OCI-LY3 (cell line): Measurements from ENCODE around the gene ARHGAP6.

Source experiments
- H2AFZ ChIP-seq: fragments of 200-600, 300-600 bp; shearing (Covaris generic); 2 replicates; pipeline ENCODE4 v1.6.0; 2014; ENCODE audit warnings: antibody characterized with exemption, low read depth, low read length
- H3K27ac ChIP-seq: fragments of 200-600, 300-600 bp; sonication (generic); 2 replicates; pipeline ENCODE4 v1.5.1; 2014; ENCODE audit warnings: mild to moderate bottlenecking, low read length, moderate library complexity, mixed read lengths
- H3K27me3 ChIP-seq: fragments of 200-600, 300-600 bp; sonication (generic); 2 replicates; pipeline ENCODE4 v1.6.1; 2014; ENCODE audit warnings: low read depth, low read length, mixed read lengths
- H3K36me3 ChIP-seq: fragments of 200-600, 300-600 bp; sonication (generic); replicated peaks from 2 replicates; pipeline ENCODE3; 2014; ENCODE audit warnings: low read depth, low read length, mixed read lengths
- H3K4me1 ChIP-seq: fragments of 300-600, 200-600 bp; sonication (generic); 2 replicates; pipeline ENCODE4 v1.6.1; 2014; ENCODE audit warnings: low read length, mixed read lengths
- H3K4me2 ChIP-seq: fragments of 200-600, 300-600 bp; sonication (generic); 2 replicates; pipeline ENCODE4 v1.6.1; 2014; ENCODE audit warnings: low read length, mixed read lengths
- H3K4me3 ChIP-seq: fragments of 300-600, 200-600 bp; sonication (generic); 2 replicates; pipeline ENCODE4 v1.5.1; 2014; ENCODE audit warnings: antibody characterized with exemption, mild to moderate bottlenecking, low read length, moderate library complexity
- H3K79me2 ChIP-seq: fragments of 300-600, 200-600 bp; shearing (Covaris generic); 2 replicates; pipeline ENCODE4 v1.6.1; 2014; ENCODE audit warnings: mild to moderate bottlenecking, low read length, mixed read lengths
- H3K9ac ChIP-seq: fragments of 300-600, 200-600 bp; shearing (Covaris generic); 2 replicates; pipeline ENCODE4 v1.6.0; 2014; ENCODE audit warnings: mild to moderate bottlenecking, low read length, moderate library complexity
- H3K9me3 ChIP-seq: fragments of 200-600, 300-600 bp; shearing (Covaris generic); 2 replicates; pipeline ENCODE4 v1.6.1; 2014; ENCODE audit warnings: low read length, mixed read lengths; ENCODE audit not compliant: insufficient read depth
- H4K20me1 ChIP-seq: fragments of 200-600, 300-600 bp; sonication (generic); 2 replicates; pipeline ENCODE4 v1.6.1; 2016; ENCODE audit warnings: low read length, mixed read lengths; ENCODE audit not compliant: insufficient read depth
- CTCF ChIP-seq: fragments of 200-600, 300-600 bp; sonication (generic); IDR thresholded peaks from 2 replicates; pipeline ENCODE4 v1.5.1; 2014; ENCODE audit warnings: antibody characterized with exemption, low read length, low read depth
- EZH2phosphoT487 ChIP-seq: fragments of 200-600 bp; shearing (Covaris generic); IDR thresholded peaks from 2 replicates; pipeline ENCODE4 v1.6.1; 2018; ENCODE audit warnings: antibody characterized with exemption, mixed run types, low read depth

The ARHGAP6 gene

GRCh38 chrX:11347300-11347699 lies 318.4 kb downstream of the ARHGAP6 start:
- no peak overlapping the region for H3K27ac ChIP-seq
- no peaks in the 10 kb centered on the region for H3K4me1 ChIP-seq
- H3K4me3 ChIP-seq, result no peak overlapping the region
- H2AFZ ChIP-seq, result no peak overlapping the region
- H3K79me2 ChIP-seq, result no peaks in the 10 kb centered on the region
- H4K20me1 ChIP-seq, result no peaks in the 10 kb centered on the region
- H3K27me3 ChIP-seq, result no peaks in the 10 kb centered on the region
- H3K9ac ChIP-seq, result no peak overlapping the region
- no peak overlapping the region for H3K4me2 ChIP-seq
- H3K9me3 ChIP-seq, result no peaks in the 10 kb centered on the region
- TF ChIP-seq EZH2phosphoT487, result no peak
- no peak for TF ChIP-seq CTCF
- H3K36me3 ChIP-seq, result no peaks in the 10 kb centered on the region

DNA sequence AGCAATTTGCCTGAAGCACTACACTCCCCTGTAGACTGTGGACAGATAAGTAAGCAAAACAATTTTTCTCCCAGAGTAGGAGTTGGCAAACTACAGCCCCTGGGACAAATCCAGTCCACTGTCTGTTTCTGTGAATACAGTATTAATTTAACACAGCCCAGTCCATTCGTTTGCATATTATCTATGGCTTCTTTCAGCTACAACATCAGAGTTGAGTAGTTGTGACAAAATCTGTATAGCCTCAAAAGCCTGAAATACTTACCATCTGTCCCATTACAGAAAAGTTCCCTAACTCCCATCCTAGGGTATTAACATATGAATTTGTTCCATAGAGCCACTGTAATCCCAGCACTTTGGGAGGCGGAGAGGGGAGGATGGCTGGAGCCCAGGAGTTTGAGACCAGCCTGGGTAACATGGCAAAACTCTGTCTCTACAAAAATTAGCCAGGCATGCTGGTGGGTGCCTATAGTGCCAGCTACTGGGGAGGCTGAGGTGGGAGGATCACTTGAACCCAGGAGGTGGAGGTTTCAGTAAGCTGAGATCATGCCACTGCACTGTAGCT lies 319.5 kb downstream of the ARHGAP6 start:
- Histone ChIP-seq H2AFZ (no peak overlapping the region), H3K9me3 (no peaks in the 10 kb centered on the region), H3K79me2 (no peaks in the 10 kb centered on the region), H3K27ac (no peak overlapping the region), H3K27me3 (no peaks in the 10 kb centered on the region), H3K36me3 (no peaks in the 10 kb centered on the region), H3K4me2 (no peak overlapping the region), H3K4me3 (no peak overlapping the region), H3K9ac (no peak overlapping the region), H3K4me1 (peaks cover 6% of the 10 kb centered on the region), H4K20me1 (no peaks in the 10 kb centered on the region)
- TF ChIP-seq EZH2phosphoT487 (no peak), CTCF (no peak)

GRCh38 chrX:11342673-11343072 lies 323.0 kb downstream of the ARHGAP6 start:
- Histone ChIP-seq H3K9me3 (no peaks in the 10 kb centered on the region), H3K9ac (no peak overlapping the region), H3K27ac (no peak overlapping the region), H3K4me1 (peaks cover 7% of the 10 kb centered on the region), H4K20me1 (no peaks in the 10 kb centered on the region), H2AFZ (no peak overlapping the region), H3K27me3 (no peaks in the 10 kb centered on the region), H3K79me2 (no peaks in the 10 kb centered on the region), H3K4me3 (no peak overlapping the region), H3K4me2 (no peak overlapping the region), H3K36me3 (no peaks in the 10 kb centered on the region)
- no peak for TF ChIP-seq CTCF
- no peak for TF ChIP-seq EZH2phosphoT487

DNA sequence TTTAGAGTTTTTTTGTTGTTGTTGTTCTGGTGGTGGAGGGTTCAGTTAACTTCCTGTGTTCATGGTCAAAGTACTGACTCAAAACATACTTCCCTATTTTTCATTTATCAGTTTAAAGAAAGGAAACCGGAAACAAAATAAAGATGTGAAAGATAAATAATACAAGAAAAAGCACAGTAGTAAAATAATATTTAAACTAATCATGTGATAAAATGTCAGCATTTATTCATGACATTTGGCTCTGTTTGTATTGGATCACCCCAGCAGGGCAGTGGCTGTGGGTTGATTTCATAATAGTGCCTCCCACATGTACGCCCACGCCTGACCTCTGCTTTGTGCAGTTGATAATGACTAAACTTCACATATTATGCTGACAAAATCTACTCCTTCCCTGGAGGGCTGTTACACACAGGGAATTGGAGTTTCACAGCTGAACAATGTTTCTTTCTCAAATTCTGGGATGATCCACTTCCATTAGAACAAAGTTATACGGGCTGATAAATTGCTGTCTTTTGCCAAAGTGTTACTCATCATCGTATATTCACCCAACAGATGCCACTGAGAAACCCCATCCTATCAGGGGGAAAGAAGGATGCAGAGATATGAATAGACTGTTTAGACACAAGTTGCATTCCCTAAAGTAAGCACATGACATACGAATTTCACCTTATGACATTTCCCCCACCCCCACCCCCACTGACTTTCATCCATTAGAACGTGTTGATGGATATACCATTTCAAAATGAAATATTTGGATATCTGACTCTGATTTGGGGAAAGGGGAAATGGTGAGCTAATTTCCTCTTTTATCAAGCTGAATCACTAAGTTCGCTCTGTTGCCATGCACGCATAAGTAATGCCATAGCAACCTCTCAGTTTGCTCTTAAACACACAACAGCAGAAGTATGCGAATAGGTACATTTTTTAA lies 324.2 kb downstream of the ARHGAP6 start:
- no peak for TF ChIP-seq EZH2phosphoT487
- no peak for TF ChIP-seq CTCF
- Histone ChIP-seq H2AFZ (no peak overlapping the region), H3K27ac (no peak overlapping the region), H3K4me1 (peaks cover 7% of the 10 kb centered on the region), H3K9ac (no peak overlapping the region), H3K4me3 (no peak overlapping the region), H4K20me1 (no peaks in the 10 kb centered on the region), H3K36me3 (no peaks in the 10 kb centered on the region), H3K79me2 (no peaks in the 10 kb centered on the region), H3K9me3 (no peaks in the 10 kb centered on the region), H3K27me3 (no peaks in the 10 kb centered on the region), H3K4me2 (peak overlapping the region; percentile 7; the same call in 1 of the 2 replicates)
